HL-60 (cell line): Measurements from ENCODE around the gene C2orf72.
"Not testable (repeated sequence)": the region's sequence is repeated elsewhere in the genome, so short reads cannot be mapped to it uniquely, and the experiment has no call there.

ENCODE experiments used
- DNase-seq, 2 experiments: peaks; one replicate each; pipeline ENCODE4 v3.0.0-alpha.2; 2010 to 2020; ENCODE audit warnings: low read depth in 1 of 2, low spot score in 1 of 2
- H3K27ac ChIP-seq: fragments of 250-450 bp; sonication (Bioruptor Pico); replicated peaks from 2 replicates; pipeline ENCODE4 v1.5.1; 2020; ENCODE audit warnings: mild to moderate bottlenecking, moderate library complexity
- H3K27me3 ChIP-seq: fragments of 250-450 bp; sonication (Bioruptor Pico); 2 replicates; pipeline ENCODE4 v1.5.1; 2021; ENCODE audit warnings: mild to moderate bottlenecking, moderate library complexity; ENCODE audit not compliant: insufficient read depth, poor library complexity, severe bottlenecking
- H3K4me3 ChIP-seq: replicated peaks from 2 replicates; pipeline ENCODE4 v1.5.1; 2011; ENCODE audit warnings: mild to moderate bottlenecking, control low read depth, low read length; ENCODE audit not compliant: insufficient read depth
- CTCF ChIP-seq: IDR thresholded peaks from one replicate; pipeline ENCODE4 v1.5.1; 2011; ENCODE audit warnings: low read length, control low read depth, inconsistent platforms; ENCODE audit not compliant: insufficient read depth
- GABPA ChIP-seq: IDR thresholded peaks from 2 replicates; pipeline ENCODE4 v1.6.1; 2012; ENCODE audit warnings: low read depth
- POLR2AphosphoS5 ChIP-seq: IDR thresholded peaks from 2 replicates; pipeline ENCODE4 v1.6.1; 2012; ENCODE audit warnings: low read depth
- REST ChIP-seq: IDR thresholded peaks from 2 replicates; pipeline ENCODE4 v1.6.1; 2012; ENCODE audit warnings: low read depth; ENCODE audit not compliant: insufficient replicate concordance
- SPI1 ChIP-seq: IDR thresholded peaks from 2 replicates; pipeline ENCODE4 v1.6.1; 2012; ENCODE audit warnings: low read depth, mild to moderate bottlenecking, borderline replicate concordance

The C2orf72 gene

GRCh38 chr2:231018184-231018583 lies 19.1 kb upstream of the C2orf72 start:
- no peak for DNase-seq
- TF ChIP-seq GABPA (no peak), CTCF (no peak), SPI1 (no peak), POLR2AphosphoS5 (no peak), REST (no peak)
- H3K27me3 ChIP-seq = no peaks in the 10 kb centered on the region
- H3K4me3 ChIP-seq = no peak overlapping the region
- no peak overlapping the region for H3K27ac ChIP-seq

- not testable (repeated sequence) for DNase-seq, H3K27me3 ChIP-seq, H3K27ac ChIP-seq, H3K4me3 ChIP-seq
Observed at GRCh38 chr2:231025059-231025458, 12.3 kb upstream of the C2orf72 start.

- TF ChIP-seq POLR2AphosphoS5 (no peak), REST (no peak), GABPA (no peak), SPI1 (no peak), CTCF (no peak)
- H3K27ac ChIP-seq = no peak overlapping the region
- H3K4me3 ChIP-seq = no peak overlapping the region
- no peak for DNase-seq
- peaks cover 5% of the 10 kb centered on the region for H3K27me3 ChIP-seq
Observed at GRCh38 chr2:231028889-231029288, 8.4 kb upstream of the C2orf72 start.

- Histone ChIP-seq H3K27me3 (peaks cover 5% of the 10 kb centered on the region), H3K27ac (no peak overlapping the region), H3K4me3 (no peak overlapping the region)
- DNase-seq = no peak
- TF ChIP-seq CTCF = no peak
- TF ChIP-seq POLR2AphosphoS5 = no peak
- no peak for TF ChIP-seq REST
- TF ChIP-seq SPI1 = no peak
- no peak for TF ChIP-seq GABPA
Observed at GRCh38 chr2:231029563-231029962, 7.8 kb upstream of the C2orf72 start.
